HG03469 (cell line): ENCODE data around the gene CHMP4A.

Source experiments
- ATAC-seq: cut with Tn5 transposase; IDR thresholded peaks from one replicate; pipeline ENCODE4 v1.9.1; 2021; ENCODE audit warnings: mild to moderate bottlenecking, moderate library complexity, moderate number of reproducible peaks; ENCODE audit not compliant: unreplicated experiment

CHMP4A gene

DNA sequence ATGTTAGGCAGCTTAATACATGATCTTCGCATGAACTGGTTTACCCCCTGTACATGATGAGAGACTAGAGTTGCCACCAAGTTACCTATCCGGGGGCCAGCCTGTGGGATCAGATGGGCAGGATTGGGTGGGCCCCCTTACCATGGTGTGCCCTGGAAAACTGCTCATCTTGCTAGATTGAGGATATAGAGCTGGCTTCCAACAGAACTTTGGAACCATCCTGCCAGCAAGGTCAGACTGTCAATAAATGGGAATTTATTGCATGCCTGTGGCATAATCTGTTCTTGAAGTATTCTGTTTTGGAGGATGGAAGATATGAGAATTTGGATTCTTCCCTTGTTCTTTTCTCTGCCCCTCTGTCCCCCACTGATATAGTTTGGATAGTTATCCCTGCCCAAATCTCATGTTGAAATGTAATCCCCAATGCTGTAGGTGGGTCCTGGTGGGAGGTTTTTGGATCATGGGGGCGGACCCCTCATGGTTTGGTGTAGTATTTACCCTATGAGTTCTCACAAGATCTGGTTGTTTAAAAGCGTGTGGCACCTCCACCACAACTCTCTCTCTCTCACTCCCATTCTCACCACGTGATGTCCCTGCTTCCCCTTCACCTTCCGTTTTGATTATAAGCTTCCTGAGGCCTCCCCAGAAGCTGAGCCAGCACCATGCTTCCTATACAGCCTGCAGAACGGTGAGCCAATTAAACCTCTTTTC, 14.3 kb downstream of the CHMP4A start:
- ATAC-seq, result no peak

DNA sequence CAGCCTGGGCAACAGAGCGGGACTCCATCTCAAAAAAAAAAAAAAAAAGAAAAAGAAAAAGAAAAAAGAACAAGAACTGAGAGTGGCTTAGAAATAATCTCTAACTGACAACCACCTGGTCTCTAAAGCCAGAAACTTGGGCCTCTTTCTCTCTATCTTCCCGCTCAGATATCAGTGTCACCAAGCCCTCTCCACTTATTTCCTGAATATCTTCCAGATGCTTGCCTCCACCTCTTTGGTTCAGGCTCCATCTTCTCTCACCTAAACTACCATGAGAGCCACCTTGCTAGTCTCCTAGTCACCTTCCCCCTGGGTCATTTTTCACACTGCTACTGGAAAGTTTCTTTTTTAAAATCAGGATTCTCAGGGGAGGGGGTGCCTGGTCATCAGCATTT, 16.2 kb downstream of the CHMP4A start:
- no peak for ATAC-seq

DNA sequence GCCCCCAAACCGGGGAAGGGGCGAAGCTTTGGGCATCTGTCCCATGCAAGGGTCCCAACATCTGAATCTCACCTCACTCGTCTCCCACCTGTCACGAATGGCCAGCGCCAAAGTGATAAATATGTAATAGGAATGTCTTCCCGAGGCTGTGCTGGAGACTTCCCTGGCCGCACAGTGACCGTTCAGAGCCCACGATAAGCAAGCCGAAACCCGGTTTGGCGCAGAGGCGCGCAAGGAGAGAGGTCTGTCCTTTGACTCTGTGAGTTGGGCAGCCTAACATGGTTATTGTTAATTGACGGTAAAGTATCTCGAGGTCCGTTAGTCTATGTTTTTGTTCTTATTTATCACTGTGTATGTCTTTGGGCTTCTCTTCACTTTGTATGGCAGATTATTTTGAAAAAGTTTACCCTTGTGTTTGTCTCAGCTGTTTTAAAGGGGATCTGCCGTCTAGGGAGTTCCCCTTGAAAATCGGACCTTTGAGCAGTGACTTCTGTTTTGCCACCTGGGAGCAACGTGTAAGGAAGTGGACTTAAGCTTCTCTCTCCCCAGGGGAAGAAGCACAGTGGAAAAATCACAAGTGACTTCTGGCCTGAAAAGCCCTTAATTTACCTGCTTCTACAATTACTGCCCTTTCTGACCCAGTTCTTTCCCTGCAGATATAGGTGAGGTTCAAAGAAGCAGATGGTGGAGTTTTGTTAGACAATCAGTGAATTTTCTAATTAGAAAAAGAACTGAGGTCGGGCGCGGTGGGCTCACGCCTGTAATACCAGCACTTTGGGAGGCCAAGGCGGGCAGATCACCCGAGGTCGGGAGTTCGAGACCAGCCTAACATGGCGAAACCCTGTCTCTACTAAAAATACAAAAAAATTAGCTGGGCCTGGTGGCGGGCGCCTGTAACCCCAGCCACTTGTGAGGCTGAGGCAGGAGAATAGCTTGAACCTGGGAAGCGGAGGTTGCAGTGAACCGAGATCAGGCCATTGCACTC, 16.9 kb downstream of the CHMP4A start:
- ATAC-seq, result no peak

DNA sequence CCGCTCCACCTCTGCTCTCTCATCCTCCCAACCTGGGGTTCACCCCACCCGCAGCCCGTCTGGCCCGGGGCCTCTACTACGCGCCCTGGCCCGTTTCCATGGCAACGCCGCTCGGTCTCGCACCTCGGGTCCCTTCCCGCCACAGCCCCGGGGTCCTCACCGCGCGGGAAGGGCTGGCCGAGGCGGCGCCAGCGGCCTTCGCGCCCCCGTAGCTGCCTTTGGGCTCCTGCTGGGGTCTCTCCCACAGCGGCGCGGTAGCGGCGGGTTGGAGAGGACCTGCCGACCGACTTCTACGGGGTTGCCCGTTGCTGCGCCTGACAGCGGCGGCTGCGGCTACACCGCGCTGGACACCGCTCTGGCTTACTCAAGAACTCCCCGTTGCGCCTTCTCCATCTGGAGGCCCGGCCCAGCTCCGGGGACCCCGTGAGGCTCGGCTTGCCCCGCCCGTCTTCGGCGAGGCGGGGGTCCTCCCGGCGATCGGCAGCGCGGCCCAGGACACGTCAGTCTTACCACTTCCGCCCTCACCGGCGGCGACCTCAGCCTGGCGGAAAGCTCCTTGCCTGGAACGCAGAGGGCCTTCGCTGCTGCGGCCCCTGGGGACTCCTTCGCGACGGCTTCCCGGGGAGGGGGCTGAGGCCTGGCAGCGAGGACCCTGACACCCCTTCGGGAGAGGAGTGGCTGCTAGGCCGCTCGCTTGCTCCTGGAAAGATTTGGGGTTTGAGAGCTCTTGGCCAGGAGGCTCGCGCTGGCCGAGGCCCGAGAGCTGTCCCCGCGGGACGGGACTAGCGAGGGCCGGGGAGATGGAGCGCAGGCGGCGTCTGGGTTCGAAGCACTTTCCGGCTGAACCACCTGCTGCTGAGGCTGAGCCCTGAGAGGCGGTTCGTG, 17.9 kb downstream of the CHMP4A start, which contains the start of gene TM9SF1:
TSS of gene TM9SF1 (minus strand) at position 256 of the 885 bp plus-strand sequence. CDS start 422 bp downstream, outside the sequence.
- ATAC-seq, result peak; percentile 73

DNA sequence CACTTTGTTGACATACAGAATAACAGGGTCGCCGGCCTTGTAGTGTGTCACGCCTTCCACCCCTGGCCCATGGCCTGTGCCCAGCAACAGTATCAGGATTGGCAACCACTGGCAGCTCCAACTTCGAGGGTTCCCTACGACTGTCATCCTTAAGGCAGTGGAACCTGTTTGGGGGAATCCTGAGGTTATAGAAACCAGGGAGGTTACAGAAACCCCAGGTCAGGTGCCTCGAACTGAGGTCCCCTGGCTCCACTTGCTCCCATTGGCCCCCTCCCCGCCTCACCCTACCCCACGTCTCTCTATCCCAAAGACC, 18.5 kb downstream of the CHMP4A start:
- ATAC-seq, result no peak

DNA sequence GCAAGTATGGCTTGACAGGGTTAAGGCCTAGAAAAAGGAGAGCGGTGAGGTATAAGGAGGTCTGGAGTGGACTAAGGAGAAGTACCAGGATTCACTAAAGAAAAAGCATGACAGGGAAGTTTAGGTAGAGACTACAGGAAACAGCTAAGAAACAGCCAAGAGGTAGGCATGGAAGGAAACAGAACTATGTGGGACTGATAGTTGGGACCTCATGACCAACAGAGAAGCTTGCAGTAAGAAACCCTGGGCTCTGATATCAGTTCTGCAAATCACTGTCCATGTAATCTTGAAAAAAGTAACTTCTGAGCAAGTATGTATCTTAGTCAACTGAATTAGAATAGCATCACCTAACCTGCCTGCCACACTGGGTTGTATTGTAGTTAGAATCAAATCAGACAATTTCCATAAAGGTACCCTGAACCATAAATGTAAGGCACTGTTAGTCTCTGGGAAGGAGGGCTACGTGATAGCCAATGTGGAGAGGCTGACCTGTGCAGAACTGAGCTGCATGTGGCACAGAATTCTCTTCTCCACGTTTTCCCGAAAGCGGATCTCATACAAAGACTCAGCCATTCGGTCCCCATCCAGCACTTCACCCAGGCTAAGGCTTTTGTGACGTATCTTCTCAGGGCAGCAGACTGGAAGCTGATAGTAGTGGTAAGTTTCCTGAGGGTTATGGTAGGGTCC, 19.0 kb downstream of the CHMP4A start:
- ATAC-seq, result no peak

DNA sequence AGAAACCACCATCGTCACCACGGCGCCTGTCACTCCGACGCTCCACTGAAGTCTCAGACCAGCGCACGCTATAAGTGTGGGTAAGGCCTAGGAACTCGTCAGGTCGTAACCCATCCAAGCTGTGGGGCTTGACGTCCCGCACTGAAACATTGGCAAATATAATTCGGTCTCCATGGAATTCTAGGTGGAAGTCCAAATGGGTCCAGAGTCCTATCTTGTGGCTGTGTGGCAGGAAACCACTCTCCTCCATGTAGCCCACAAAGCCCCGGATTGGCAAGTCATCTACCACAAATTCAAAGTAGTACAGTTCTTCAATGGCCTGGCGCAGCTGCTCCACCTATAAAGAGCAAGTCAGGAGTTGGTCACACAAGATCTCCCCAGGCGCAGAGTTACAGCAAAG, 20.4 kb downstream of the CHMP4A start:
- no peak for ATAC-seq

DNA sequence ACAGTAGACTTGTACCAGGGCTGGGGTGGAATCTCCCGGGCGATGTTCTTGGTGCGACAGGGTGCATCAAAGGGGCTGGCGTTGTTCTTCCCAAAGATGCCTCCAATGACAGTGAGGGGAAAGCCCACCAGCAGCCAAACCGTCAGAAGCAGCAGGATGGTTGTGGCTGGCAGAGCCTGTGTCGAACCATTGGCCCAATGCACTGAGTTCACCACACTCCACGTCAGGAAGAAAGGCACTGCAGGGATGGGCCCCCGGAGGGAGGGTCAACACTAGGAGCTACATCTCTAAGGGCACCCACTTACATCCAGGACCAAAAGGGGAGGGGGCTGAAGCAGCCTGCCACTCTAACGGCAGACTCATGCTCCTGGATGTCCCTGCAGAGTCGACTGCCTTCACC, 22.9 kb downstream of the CHMP4A start:
- ATAC-seq, result no peak

DNA sequence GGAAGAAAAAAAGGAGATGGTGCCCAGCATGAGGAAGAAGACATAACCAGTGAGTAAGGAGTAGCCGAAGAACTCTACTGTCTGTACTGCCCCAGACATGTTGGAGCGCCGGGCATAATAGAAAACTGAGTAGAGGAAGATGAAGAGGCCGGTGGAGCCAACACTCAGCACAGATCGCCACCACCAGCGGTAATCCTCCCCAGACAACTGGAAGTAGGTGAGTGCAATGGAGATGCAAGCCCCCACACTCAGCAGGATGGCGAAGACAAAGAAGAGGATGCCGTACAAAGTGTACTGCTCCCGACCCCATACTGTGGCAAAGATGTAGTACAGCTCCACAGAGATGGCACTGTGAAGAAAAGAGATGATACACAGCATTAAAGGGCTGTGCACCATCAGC, 23.8 kb downstream of the CHMP4A start:
- ATAC-seq, result no peak

DNA sequence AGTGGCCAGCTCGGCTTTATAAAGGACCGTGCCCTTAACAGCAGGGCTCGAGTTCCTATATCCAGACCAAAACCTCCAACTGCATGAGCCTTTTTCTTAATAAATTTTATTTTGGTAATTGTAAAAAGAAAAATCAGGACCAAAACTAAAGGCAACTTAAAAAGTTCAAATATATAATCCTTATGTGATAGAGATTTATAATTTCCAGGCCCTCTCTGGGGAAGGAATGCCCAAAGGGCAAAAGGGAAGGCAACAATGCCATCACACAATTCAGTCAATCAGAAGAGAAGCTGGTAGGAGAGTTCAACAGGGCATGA, 24.3 kb downstream of the CHMP4A start:
- no peak for ATAC-seq

DNA sequence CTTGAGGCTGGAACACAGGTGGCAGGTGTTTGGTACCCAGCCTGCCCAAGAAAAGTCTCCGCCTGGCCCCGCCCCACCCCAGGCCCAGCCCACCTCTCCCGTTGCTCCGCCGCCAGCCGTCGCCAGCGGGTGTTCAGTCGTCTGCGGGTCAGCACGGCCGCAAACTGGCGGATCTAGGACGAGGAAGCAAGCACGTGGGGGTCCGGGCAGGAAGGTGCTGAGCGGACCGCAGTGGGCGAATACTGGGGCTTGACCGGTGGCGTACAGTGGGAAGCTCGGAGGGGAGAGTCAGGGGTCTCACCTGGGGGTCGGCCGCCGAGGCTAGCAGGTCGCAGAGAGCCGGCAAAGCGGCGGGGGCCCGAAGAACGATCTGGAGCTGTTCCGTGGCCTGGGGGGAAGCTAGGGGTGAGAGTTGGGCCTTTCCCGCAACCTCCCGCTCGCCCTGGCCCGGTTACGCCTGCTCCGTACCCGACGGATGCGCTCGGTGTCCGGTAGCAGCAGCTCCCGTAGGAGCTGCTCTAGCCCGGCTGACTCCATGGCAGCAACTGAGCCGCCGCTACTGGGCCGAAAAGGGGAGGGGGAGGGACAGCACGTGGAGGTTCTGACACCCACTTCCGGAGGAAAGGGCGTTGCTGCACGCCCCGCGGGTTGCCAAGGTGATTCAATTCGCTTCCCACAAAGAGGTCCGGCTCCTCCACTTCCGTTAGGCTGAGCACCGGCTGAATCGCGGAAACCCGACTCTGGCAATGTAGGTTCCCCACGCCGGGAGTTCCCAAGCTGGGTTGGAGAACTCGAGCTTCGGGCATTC, 24.8 kb downstream of the CHMP4A start, which contains the start of gene IPO4:
TSS of gene IPO4 (minus strand) at position 566 of the 808 bp plus-strand sequence. CDS start at position 537, 29 bp downstream.
- peak; percentile 78 for ATAC-seq

DNA sequence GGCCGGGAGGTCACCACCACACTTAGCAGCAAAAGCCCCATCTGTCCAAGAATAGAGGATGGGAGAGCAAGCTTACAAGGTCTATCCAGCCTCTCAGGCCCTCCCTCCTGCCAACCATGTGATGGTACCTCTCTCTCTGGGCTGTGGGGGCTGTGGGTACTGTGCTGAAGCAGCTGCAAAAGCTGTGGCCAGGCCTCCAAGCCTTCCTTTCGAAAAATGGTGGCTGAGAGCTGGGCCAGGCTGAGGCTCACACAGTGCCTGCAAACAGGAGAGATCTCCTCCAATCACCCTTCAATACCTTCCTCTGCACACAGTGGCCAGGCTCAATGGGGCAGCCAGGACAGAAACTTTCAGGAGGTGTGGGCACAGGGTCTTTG, 25.8 kb downstream of the CHMP4A start:
- ATAC-seq, result no peak

DNA sequence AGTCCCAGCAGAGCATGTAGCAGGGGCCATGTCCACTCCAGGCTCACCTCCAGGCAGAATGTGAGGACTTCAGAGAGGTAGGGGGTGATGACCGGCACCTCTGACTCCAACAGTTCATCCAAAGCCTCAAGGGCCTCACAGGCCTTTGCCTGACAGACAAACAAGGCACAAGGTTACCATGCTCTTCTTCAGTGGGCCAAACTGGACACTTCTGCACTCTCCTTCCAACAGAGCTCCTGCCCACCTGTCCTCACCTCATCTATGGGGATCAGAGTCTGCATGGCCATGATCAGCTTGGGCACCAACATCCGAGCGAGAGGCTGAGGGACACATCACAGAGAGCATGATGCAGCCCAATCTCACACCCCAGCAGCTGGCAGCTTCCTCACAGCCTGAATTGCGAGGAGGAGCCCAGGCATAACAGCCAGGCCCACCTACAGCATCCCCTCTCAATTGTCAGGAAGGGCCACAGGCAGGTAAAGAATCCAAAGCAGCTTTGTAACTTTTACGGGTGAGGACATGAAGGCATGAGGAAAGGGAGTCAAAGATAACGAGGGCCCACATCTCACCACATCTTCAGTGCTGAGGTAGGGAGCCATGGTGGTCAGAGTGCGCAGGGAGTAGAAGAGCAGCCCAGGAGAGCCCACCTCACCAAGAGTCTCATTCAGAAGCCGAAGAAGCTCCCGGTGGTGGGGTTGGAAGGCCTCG, 26.3 kb downstream of the CHMP4A start:
- no peak for ATAC-seq

DNA sequence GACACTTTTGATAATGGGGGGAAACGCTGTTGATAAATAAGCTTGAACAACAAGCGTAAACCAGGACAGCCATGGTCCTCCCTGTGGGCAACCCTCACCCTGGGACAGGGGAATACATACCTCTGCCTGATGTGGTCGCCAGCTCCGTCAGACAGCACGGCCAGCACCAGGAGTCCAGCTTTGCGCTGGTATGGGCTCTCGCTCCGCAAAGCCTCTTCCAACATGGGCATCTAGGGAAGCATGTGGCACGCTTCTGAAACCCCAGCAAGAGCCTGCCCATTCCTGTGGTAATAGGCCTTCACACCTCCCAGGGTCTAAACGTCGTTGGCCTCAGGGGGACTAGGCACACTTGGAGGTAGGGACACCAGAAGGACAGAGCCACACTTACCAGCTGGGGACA, 27.5 kb downstream of the CHMP4A start:
- ATAC-seq, result no peak

DNA sequence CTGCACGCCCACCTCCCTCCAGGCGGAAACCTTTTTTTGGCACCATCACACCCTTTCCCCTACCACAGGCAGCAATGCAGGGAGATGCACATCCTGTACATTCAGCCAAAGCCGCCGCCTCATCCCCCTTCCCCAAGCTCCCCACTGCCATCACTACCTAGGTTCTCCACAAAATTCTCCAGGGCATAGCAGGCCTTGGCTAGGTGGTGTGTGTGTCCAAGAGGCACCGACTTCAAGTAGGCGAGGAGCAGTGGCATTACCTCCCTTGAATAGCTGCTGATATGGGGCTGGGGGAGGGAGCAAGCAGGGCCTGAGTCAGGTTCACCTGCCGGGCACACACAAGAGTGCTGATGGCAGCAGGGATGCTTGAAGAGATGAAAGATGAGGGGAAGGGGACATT, 28.3 kb downstream of the CHMP4A start:
- no peak for ATAC-seq

DNA sequence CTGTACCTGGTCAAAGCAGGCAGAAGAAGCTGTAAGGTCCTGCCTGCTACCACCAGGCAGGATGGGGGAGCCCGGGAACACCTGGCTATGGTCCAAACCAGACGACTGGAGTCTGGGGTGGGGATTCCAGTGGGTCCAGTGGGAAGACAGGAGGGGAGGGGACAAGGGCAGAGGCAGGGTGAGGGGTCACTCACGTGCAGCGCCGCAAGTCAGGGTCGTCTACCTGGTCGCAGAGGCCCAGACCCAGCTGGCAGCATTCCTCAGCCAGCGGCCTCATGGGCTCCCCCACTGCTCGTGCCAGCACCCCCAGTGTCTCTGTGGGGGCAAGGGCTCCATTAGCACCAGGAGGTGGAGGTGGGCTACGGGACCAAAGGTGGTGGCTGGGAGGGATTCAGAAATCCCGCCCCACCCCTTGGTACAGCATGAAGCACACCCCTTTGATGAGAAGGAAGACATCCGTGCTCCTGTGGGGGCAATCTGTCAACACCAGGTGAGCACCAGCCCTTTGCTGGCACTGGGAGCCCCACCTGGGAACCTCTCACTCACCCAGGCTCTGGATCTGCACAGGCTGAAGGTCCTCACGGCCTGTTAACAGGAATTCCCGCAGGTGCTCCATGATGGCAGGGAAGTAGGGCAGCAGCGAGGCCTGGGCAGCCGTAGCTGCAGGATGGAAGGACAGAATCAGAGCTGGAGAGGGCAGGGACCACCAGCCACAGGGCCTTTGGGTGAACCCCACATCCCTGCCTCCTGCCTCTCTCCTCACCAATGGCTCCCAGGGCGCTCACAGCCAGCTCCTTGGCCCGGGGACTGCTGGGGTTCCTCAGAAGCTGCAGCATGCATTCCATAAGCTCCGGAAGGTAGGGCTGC, 29.0 kb downstream of the CHMP4A start:
- no peak for ATAC-seq

DNA sequence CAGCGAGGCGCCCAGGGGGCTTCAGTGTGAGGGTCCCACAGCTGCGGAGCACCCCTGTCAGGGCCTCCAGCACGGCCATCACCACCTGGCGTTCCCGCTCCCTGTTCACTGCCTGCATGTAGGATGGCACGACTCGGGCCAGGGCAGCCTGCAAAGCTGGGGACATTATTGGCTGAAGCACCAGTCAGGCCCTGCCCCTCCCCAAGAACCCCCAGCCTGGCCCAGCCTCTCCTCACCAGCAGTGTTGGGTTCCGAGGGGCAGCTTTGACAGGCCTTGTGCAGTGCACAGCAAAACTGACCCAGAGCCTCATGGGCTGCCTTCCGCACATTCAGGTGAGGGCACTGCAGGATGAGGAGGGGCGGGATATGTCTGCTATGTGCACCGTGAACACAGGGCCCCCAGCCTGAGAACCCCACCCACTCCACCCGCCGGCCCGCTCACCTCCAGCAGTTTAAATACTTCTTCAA, 30.2 kb downstream of the CHMP4A start:
- ATAC-seq, result no peak
